ENCODE measurements around the gene SLC26A2. TPM values are rescaled to one million over a fixed set of nuclear protein-coding genes. Genes with fewer than 3 reads are reported as not detected.

SLC26A2 gene
- total RNA-seq, 3 donors from 2014 or later, result 7.9 to 8.8 (median 8.0) TPM

DNA sequence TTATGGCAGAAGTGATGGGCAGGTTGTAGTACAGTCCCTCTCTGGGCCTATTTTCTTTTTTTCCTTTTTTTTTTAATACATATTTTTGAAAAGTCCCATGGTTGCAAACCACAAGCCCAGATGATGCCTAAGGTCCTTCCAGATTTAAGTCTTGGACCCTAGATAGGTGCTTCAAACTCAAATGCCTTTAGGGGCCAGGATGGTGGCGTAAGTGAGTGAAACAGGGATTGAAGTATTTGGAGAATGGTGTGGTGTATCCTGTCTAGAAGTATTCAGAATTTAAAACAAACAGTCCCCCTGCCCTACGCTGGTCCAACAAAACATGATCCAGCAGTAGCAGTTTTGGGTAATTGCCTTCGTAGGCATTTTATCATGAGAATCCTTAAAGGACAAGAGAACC is 37.7 kb downstream of the SLC26A2 start:
- no peaks in the 10 kb centered on the region for H3K9me3 Mint-ChIP-seq
- H3K27me3 Mint-ChIP-seq (ENCODE audit: low read depth), result no peaks in the 10 kb centered on the region
- DNase-seq (no peak), ATAC-seq (no peak)
- no peak overlapping the region for H3K4me3 Mint-ChIP-seq
- peaks cover 7% of the 10 kb centered on the region for H3K36me3 Mint-ChIP-seq (ENCODE audit: insufficient read depth)
- H3K4me1 Mint-ChIP-seq (ENCODE audit: low read depth), result peaks cover 30% of the 10 kb centered on the region

DNA sequence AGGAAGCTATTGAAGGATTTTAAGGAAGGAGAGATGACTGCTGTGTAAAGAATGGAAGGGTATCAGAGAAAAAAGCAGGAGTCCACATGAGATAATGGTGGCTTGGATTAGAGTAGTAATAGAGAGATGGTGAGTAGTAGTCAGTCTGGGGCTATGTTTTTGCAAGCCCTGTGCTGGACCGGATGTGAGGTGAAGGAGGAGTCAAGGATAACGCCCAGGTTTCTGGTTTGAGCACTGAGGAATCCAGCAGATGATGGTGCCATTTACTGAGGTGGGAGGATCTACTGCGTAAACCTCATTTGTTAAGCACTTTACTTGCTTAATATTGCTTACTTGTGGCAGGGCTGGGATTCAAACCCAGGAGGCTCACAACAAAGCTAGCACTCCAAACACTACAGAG is 38.8 kb downstream of the SLC26A2 start:
- H3K36me3 Mint-ChIP-seq (ENCODE audit: insufficient read depth), result peaks cover 12% of the 10 kb centered on the region

DNA sequence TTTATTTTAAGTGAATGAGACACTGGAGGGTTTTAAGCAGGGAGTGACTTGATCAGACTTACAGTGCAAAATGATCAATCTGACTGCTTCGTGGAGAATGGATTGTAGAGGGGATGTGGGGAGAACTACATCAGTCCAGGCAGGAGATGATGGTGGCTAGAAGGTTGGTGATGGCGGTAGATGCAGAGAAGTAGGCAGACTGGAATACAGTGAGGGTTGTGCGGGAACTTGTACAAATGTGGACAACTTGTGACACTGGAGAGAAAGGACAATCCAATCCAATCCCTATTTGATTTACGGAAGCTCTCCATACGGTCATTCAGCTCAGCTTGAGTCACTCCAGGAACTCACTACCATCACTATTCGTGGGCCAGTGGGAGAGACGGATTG is 39.3 kb downstream of the SLC26A2 start:
- peaks cover 37% of the 10 kb centered on the region for H3K4me1 Mint-ChIP-seq (ENCODE audit: low read depth)
- no peaks in the 10 kb centered on the region for H3K9me3 Mint-ChIP-seq
- H3K4me3 Mint-ChIP-seq, result peak overlapping the region; percentile 93
- H3K36me3 Mint-ChIP-seq (ENCODE audit: insufficient read depth), result peaks cover 16% of the 10 kb centered on the region
- no peaks in the 10 kb centered on the region for H3K27me3 Mint-ChIP-seq (ENCODE audit: low read depth)
- DNase-seq, result no peak
- no peak for ATAC-seq

More for the DNA sequence above, 38.8 kb downstream of the SLC26A2 start:
- H3K4me3 Mint-ChIP-seq, result peak overlapping the region; percentile 93
- DNase-seq (no peak), ATAC-seq (no peak)
- peaks cover 35% of the 10 kb centered on the region for H3K4me1 Mint-ChIP-seq (ENCODE audit: low read depth)
- no peaks in the 10 kb centered on the region for H3K9me3 Mint-ChIP-seq
- no peaks in the 10 kb centered on the region for H3K27me3 Mint-ChIP-seq (ENCODE audit: low read depth)

DNA sequence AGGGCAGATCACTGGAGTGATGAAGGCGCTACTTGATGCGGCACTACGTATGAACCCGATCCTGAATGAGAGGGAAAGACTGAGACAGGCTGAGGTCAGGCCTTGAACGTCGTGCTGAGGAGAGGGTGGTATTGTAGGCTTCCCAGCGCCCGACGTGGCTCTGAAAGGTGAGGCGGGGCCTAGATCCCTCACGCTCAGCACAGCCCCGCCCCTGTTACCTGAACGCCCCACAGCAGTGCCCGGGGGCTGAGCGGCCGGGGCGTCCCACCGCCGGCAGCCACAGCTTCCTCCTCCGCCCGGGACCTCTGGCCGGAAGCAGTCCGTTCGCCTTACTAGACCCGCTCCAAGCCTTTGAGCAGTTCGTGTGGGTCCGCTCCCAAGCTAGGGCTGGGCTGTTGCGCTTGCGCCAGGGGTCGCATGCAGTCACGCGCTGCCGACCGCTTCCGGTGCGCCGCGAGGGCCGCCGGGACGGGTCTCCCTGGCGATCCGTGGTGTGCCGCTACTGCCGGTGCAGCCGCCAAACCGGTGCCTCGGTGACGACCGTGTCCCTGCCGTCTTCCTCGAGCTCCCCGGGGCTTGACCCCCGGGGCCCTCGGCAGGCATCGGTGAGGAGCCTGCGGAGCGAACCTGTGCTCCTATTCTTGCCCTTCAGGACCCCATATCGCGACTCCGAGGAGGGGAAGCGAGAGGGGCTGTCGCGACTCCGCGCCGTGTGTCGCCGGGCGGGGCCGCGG is 39.9 kb downstream of the SLC26A2 start, which contains the start of the genes HMGXB3 and TIGD6:
Gene HMGXB3, plus strand, starts transcription at position 484 of the 734 bp plus-strand sequence. CDS start 4,114 bp downstream, outside the sequence.
Gene TIGD6, minus strand, starts transcription at position 399 of the 734 bp plus-strand sequence. CDS start 4,306 bp downstream, outside the sequence.
- ATAC-seq, result peak; percentile 90 to 93
- H3K4me1 Mint-ChIP-seq (ENCODE audit: low read depth), result peaks cover 39% of the 10 kb centered on the region

DNA sequence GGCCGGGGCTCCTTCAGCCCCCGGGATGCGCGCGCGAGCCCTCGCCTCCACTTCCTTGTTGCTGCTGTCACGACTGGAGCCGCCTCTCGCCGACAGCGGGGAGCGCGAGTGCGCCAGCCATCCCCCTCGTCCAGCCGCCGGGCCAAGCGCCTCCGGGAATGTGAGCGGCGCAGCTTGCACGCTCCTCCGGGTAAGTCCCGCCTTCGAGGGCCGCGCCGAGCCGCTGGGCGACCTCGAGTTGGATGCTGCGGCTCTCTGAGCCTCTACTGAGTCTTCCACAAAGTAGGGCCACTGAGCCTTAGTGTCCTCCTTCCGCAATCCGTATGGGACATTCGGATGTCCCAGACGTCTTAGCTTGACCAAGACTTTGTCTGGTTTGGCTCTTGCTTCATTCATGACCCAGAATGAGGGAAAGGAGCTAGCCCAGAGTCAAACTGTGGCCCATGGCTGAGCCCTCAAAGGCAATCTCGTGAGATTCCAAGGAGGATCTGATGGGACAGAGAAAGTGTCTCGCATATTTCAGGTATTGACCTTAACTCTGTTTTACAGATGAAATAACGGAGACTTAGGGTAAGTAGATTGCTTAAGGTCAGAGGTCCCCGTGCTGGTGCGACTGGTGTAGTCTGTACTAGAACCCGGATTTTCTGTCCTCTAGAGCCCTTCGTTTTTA is 40.6 kb downstream of the SLC26A2 start:
- Mint-ChIP-seq H3K9me3 (no peaks in the 10 kb centered on the region), H3K27me3 (ENCODE audit: low read depth) (no peaks in the 10 kb centered on the region), H3K4me3 (peak overlapping the region; percentile 93), H3K4me1 (ENCODE audit: low read depth) (peaks cover 39% of the 10 kb centered on the region), H3K36me3 (ENCODE audit: insufficient read depth) (peaks cover 16% of the 10 kb centered on the region)
- ATAC-seq (peak; percentile 29 to 31), DNase-seq (peak; percentile 24)

More for the DNA sequence above, 39.9 kb downstream of the SLC26A2 start, which contains the start of the genes HMGXB3 and TIGD6:
- Mint-ChIP-seq H3K27me3 (ENCODE audit: low read depth) (no peaks in the 10 kb centered on the region), H3K9me3 (no peaks in the 10 kb centered on the region), H3K36me3 (ENCODE audit: insufficient read depth) (peaks cover 14% of the 10 kb centered on the region), H3K4me3 (peak within 1 kb of the TSS; percentile 93)
- peak; percentile 71 for DNase-seq

DNA sequence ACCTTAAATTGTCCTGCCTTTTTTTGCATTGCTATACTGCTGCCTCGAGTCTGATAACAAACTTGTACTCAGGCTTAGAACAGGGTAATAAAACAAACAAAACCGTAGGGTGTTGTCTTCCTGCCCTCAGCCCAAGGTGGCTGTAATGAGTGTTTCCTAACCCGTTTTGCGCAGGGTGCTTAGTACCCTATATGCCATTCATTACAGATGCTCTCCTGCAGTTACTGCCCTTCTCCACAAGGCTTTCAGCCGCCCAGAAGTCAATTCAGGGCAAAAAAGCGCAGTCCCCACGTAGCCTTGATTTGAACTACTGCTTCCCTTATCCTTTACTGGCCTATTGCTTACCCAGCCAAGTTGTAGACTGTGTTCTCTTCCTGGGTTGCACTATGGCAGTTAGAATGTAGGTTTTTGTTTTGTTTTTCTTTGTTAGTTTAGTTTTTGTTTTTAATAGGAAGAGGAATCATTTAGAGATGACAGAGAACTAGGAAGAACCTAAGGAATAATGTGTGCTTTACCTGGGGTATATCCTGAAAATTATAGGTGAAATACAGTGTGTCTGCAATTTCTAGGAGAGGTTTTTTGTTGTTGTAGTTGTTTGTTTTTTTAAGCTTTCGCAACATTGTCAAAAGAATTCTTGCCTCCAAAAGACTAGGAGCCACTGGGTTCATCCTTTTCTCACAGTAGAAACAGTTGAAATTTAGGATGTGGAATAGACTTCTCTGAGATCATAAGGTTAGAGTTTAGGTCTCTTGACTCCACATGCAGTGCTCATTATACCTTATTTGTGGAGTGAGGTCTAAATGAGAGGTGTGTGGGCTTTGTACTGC is 41.3 kb downstream of the SLC26A2 start:
- Mint-ChIP-seq H3K4me1 (ENCODE audit: low read depth) (peaks cover 39% of the 10 kb centered on the region), H3K36me3 (ENCODE audit: insufficient read depth) (peaks cover 20% of the 10 kb centered on the region)
- peak; percentile 64 to 68 for ATAC-seq

DNA sequence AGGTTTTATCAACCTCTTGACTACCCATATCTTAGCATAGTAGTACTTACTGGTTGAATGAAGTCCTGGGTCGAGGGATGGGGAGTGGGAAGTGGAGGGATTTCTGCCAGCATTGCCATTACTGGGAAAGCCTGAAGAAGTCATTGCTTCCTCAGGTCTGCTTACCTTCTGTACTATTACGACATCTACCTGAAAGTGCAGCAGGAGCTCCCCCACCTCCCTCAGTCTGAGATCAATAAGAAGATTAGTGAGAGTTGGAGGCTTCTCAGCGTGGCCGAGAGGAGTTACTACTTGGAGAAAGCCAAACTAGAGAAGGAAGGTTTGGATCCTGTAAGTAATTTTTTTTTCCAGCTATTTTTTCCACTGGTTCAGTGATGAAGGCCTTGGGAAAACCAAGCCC is 45.8 kb downstream of the SLC26A2 start:
- H3K36me3 Mint-ChIP-seq (ENCODE audit: insufficient read depth), result peaks cover 43% of the 10 kb centered on the region

More for the DNA sequence above, 41.3 kb downstream of the SLC26A2 start:
- H3K4me3 Mint-ChIP-seq, result peak overlapping the region; percentile 93
- no peaks in the 10 kb centered on the region for H3K27me3 Mint-ChIP-seq (ENCODE audit: low read depth)
- H3K9me3 Mint-ChIP-seq, result no peaks in the 10 kb centered on the region
- peak; percentile 43 for DNase-seq

DNA sequence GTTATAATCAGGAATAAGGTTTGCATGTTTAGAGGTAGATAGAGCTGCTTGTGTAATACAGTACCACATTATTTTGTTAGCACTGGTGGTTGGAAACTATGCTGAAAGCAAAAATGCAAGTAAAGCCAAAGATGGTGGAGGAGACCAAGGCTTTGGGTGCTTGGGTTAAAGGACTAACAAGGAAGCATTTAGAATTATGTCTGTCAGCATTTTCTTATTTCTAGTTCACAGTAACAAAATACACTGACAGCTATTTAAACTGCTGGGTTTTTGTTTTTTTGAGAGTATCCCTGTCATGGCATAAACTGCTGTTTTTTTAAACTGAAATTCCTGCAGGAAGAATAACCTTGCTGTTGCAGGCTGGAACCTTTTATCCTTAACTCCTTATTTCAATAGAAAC is 46.5 kb downstream of the SLC26A2 start:
- peaks cover 42% of the 10 kb centered on the region for H3K36me3 Mint-ChIP-seq (ENCODE audit: insufficient read depth)
- no peaks in the 10 kb centered on the region for H3K27me3 Mint-ChIP-seq (ENCODE audit: low read depth)
- H3K4me1 Mint-ChIP-seq (ENCODE audit: low read depth), result peaks cover 26% of the 10 kb centered on the region
- DNase-seq, result no peak
- H3K4me3 Mint-ChIP-seq, result no peak overlapping the region
- no peak for ATAC-seq
- H3K9me3 Mint-ChIP-seq, result no peaks in the 10 kb centered on the region

More for the DNA sequence above, 45.8 kb downstream of the SLC26A2 start:
- Mint-ChIP-seq H3K27me3 (ENCODE audit: low read depth) (no peaks in the 10 kb centered on the region), H3K9me3 (no peaks in the 10 kb centered on the region), H3K4me3 (no peak overlapping the region), H3K4me1 (ENCODE audit: low read depth) (peaks cover 31% of the 10 kb centered on the region)
- ATAC-seq (no peak), DNase-seq (no peak)

DNA sequence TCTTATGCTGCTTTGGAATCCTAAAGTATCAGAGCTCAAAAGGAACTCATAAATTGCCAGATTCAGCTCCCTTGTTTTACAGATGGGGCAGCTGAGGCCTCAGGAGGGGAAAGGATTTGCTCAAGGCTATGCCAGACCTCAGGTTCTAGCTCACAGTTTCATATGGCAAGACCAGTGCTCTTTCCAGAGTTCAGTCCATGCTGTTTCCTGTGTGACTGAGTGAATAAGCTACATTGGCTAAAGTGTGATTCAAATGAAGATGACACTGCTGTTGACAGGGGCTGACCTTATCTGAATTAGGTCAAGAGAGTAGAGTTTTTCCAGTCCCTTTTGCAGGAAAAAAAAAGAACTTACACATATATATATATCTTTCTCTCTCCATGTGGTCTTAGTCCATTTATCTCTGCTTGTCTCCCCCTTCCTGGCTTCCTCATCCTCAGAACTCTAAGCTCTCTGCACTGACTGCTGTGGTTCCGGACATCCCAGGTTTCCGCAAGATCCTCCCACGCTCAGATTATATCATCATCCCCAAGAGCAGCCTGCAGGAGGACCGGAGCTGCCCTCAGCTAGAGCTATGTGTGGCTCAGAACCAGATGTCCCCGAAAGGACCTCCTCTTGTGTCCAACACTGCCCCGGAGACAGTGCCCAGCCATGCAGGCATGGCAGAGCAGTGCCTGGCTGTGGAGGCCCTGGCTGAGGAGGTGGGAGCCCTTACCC is 49.3 kb downstream of the SLC26A2 start:
- Mint-ChIP-seq H3K9me3 (no peaks in the 10 kb centered on the region), H3K36me3 (ENCODE audit: insufficient read depth) (peaks cover 59% of the 10 kb centered on the region), H3K4me3 (no peak overlapping the region), H3K27me3 (ENCODE audit: low read depth) (no peaks in the 10 kb centered on the region), H3K4me1 (ENCODE audit: low read depth) (peaks cover 12% of the 10 kb centered on the region)
- DNase-seq, result no peak
- no peak for ATAC-seq

DNA sequence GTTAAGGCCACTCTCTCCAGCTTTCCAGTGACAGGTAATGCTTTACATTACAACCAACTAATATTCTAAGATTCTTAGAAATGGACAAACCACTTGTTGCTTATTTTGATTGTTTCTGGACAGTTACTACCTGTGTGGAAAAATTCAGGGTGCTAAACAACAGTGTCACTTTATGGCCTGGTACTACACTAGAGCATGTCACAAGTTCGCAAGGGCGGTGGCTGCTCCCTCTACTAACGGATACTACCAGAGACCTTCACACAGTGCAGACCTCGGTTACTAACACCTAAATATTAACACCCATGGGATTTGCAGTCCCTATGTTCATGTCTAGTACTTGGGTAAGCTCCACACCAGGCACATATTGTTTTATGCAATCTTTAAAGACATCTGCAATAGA is 53.4 kb downstream of the SLC26A2 start:
- no peak for DNase-seq
- H3K27me3 Mint-ChIP-seq (ENCODE audit: low read depth), result no peaks in the 10 kb centered on the region
- H3K4me3 Mint-ChIP-seq, result no peak overlapping the region
- no peaks in the 10 kb centered on the region for H3K9me3 Mint-ChIP-seq
- peaks cover 70% of the 10 kb centered on the region for H3K36me3 Mint-ChIP-seq (ENCODE audit: insufficient read depth)
- no peak for ATAC-seq
- H3K4me1 Mint-ChIP-seq (ENCODE audit: low read depth), result peaks cover 6% of the 10 kb centered on the region

DNA sequence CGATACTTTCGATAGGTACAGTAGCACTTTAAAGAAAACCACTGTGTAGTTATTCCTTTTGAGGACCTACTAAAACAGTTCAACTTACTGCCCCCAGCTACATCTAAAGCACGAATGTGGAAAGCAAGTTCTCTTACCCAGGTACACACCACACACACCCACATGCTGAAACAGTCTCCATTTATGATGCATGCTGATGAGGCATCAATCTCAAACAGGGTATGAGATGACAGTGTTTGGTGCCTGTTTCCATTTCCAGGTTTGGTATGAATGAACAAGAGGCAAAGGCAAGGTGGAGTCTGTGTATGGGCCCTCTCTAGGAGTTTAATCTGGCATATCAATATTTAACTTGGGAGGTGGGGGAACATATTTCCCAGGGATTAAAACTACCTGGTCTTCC is 53.9 kb downstream of the SLC26A2 start:
- no peak overlapping the region for H3K4me3 Mint-ChIP-seq
- H3K36me3 Mint-ChIP-seq (ENCODE audit: insufficient read depth), result peaks cover 73% of the 10 kb centered on the region
- ATAC-seq (peak; percentile 63 to 71), DNase-seq (no peak)
- peaks cover 4% of the 10 kb centered on the region for H3K4me1 Mint-ChIP-seq (ENCODE audit: low read depth)
- no peaks in the 10 kb centered on the region for H3K27me3 Mint-ChIP-seq (ENCODE audit: low read depth)
- no peaks in the 10 kb centered on the region for H3K9me3 Mint-ChIP-seq

DNA sequence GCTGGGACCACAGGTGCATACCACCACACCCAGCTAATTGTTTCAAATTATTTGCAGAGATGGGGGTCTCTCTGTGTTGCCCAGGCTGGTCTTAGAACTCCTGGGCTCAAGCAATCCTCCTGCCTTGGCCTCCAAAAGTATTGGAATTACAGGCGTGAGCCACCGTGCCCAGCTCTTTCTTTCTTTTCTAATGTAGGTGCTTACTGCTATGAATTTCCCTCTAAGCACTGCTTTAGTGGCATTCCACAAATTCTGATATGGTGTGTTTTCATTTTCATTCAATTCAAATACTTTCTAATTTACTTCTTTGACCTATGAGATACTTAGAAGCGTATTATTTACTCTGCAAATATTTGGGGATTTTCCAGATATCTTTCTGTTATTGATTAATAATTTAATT is 54.9 kb downstream of the SLC26A2 start:
- peaks cover 72% of the 10 kb centered on the region for H3K36me3 Mint-ChIP-seq (ENCODE audit: insufficient read depth)
- DNase-seq, result no peak
- no peaks in the 10 kb centered on the region for H3K27me3 Mint-ChIP-seq (ENCODE audit: low read depth)
- no peak overlapping the region for H3K4me3 Mint-ChIP-seq
- no peaks in the 10 kb centered on the region for H3K9me3 Mint-ChIP-seq
- H3K4me1 Mint-ChIP-seq (ENCODE audit: low read depth), result peaks cover 3% of the 10 kb centered on the region
- ATAC-seq, result no peak

DNA sequence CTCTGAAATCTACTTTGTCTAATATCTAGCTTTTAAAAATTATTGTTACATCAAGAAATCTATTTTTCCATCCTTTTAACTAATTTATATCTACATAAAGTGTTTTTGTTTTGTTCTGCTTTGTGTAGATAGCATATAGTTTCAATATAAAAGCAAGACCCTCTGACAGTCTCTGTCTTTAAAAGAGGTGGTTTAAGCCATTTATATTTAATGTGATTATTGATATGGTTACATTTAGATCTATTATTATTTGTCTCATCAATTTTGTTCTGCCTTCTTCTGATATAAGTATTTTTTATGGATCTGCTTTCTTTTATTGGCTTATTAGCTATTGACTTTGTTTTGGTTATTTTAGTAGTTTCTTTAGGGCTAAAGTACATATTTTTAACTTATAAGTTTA is 56.0 kb downstream of the SLC26A2 start:
- no peak overlapping the region for H3K4me3 Mint-ChIP-seq
- H3K9me3 Mint-ChIP-seq, result no peaks in the 10 kb centered on the region
- H3K4me1 Mint-ChIP-seq (ENCODE audit: low read depth), result peaks cover 4% of the 10 kb centered on the region
- H3K27me3 Mint-ChIP-seq (ENCODE audit: low read depth), result no peaks in the 10 kb centered on the region
- ATAC-seq, result no peak
- no peak for DNase-seq
- peaks cover 73% of the 10 kb centered on the region for H3K36me3 Mint-ChIP-seq (ENCODE audit: insufficient read depth)
